OCI-LY1 (cell line): ENCODE results near the gene NPM3.

ENCODE experiments used
- H2AFZ ChIP-seq: fragments of 200-600 bp; sonication (generic), shearing (Covaris generic); 2 replicates; pipeline ENCODE4 v1.6.0; 2014; ENCODE audit warnings: antibody characterized with exemption, mild to moderate bottlenecking, low read length
- H3F3A ChIP-seq: fragments of 200-600 bp; sonication (generic), shearing (Covaris generic); 2 replicates; pipeline ENCODE4 v1.6.0; 2014; ENCODE audit warnings: mild to moderate bottlenecking, antibody characterized with exemption, low read length, moderate library complexity; ENCODE audit not compliant: insufficient read depth
- H3K27ac ChIP-seq: fragments of 200-600 bp; sonication (generic); 2 replicates; pipeline ENCODE4 v1.5.1; 2014; ENCODE audit warnings: low read length, mixed run types, mild to moderate bottlenecking, low read depth; ENCODE audit not compliant: poor library complexity, severe bottlenecking
- H3K27me3 ChIP-seq: fragments of 200-600 bp; sonication (generic); 2 replicates; pipeline ENCODE4 v1.6.0; 2014; ENCODE audit warnings: antibody characterized with exemption, mild to moderate bottlenecking, low read length, moderate library complexity; ENCODE audit not compliant: insufficient read depth
- H3K36me3 ChIP-seq: fragments of 200-600 bp; sonication (generic); 2 replicates; pipeline ENCODE4 v1.6.1; 2014; ENCODE audit warnings: mild to moderate bottlenecking, antibody characterized with exemption, low read length, moderate library complexity, mixed read lengths; ENCODE audit not compliant: insufficient read depth
- H3K4me1 ChIP-seq: fragments of 200-600 bp; sonication (generic); 2 replicates; pipeline ENCODE4 v1.5.1; 2014; ENCODE audit warnings: mild to moderate bottlenecking, low read length, moderate library complexity; ENCODE audit not compliant: insufficient read depth, severe bottlenecking
- H3K4me2 ChIP-seq: fragments of 200-600 bp; sonication (generic), shearing (Covaris generic); 2 replicates; pipeline ENCODE4 v1.6.1; 2014; ENCODE audit warnings: low read length
- H3K4me3 ChIP-seq: fragments of 200-600 bp; sonication (generic); 2 replicates; pipeline ENCODE4 v1.5.1; 2014; ENCODE audit warnings: low read length, low read depth, mild to moderate bottlenecking, mixed read lengths; ENCODE audit not compliant: poor library complexity, severe bottlenecking
- H3K79me2 ChIP-seq: fragments of 200-600 bp; shearing (Covaris generic); 2 replicates; pipeline ENCODE4 v1.6.1; 2016; ENCODE audit warnings: mixed run types, low read length, mixed read lengths; ENCODE audit not compliant: insufficient read depth
- H3K9ac ChIP-seq: fragments of 200-600 bp; sonication (generic), shearing (Covaris generic); 2 replicates; pipeline ENCODE4 v1.6.1; 2014; ENCODE audit warnings: mild to moderate bottlenecking, low read length, mixed read lengths
- H3K9me2 ChIP-seq: fragments of 200-600 bp; sonication (generic), shearing (Covaris generic); 2 replicates; pipeline ENCODE4 v1.6.1; 2014; ENCODE audit warnings: low read depth, mild to moderate bottlenecking, low read length, mixed read lengths
- H3K9me3 ChIP-seq: fragments of 200-600 bp; shearing (Covaris generic); 2 replicates; pipeline ENCODE4 v1.6.1; 2014; ENCODE audit warnings: low read length, mixed read lengths
- H4K20me1 ChIP-seq: fragments of 200-600 bp; sonication (generic), shearing (Covaris generic); 2 replicates; pipeline ENCODE4 v1.6.0; 2016; ENCODE audit warnings: mild to moderate bottlenecking, low read length; ENCODE audit not compliant: insufficient read depth
- CTCF ChIP-seq: fragments of 200-600 bp; sonication (generic), shearing (Covaris generic); IDR thresholded peaks from 2 replicates; pipeline ENCODE4 v1.5.1; 2017; ENCODE audit warnings: mild to moderate bottlenecking, antibody characterized with exemption, low read length, moderate library complexity, mixed read lengths
- EZH2 ChIP-seq: fragments of 200-600 bp; sonication (generic), shearing (Covaris generic); IDR thresholded peaks from 2 replicates; pipeline ENCODE4 v1.8.0; 2017; ENCODE audit warnings: borderline replicate concordance, mixed run types, mild to moderate bottlenecking, antibody characterized with exemption, low read length, moderate library complexity, mixed read lengths

Gene NPM3

DNA sequence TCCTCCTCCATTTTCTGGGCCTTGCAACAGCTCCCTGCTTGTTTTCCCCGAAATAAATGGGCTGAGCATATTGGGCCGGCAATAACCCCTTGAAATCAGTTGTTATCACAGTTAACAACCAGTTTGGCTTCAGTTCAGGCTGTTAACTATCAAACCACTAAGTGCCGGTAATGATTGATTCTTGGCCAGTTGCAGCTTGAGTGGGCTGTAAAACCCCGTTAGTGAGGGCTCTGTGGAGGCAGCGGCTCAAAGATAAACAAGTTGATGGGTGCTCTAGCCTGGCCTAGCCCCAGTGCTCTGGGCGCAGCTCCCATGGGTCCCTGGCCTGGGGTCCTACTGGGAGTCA is 15.7 kb downstream of the NPM3 start:
- Histone ChIP-seq H3K36me3 (no peaks in the 10 kb centered on the region), H3K27ac (no peak overlapping the region), H3K9ac (no peak overlapping the region), H2AFZ (no peak overlapping the region), H3F3A (no peaks in the 10 kb centered on the region), H3K79me2 (no peaks in the 10 kb centered on the region), H3K4me1 (no peaks in the 10 kb centered on the region), H3K27me3 (no peaks in the 10 kb centered on the region), H3K9me3 (no peaks in the 10 kb centered on the region), H3K4me3 (no peak overlapping the region), H3K4me2 (no peak overlapping the region), H4K20me1 (no peaks in the 10 kb centered on the region), H3K9me2 (no peaks in the 10 kb centered on the region)
- TF ChIP-seq EZH2 (no peak), CTCF (no peak)

GRCh38 chr10:101766753-101767599 is 16.3 kb downstream of the NPM3 start:
- no peaks in the 10 kb centered on the region for H3K27me3 ChIP-seq
- no peaks in the 10 kb centered on the region for H3K9me2 ChIP-seq
- H3K9me3 ChIP-seq = no peaks in the 10 kb centered on the region
- no peaks in the 10 kb centered on the region for H3K36me3 ChIP-seq
- H3K4me3 ChIP-seq = no peak overlapping the region
- no peak overlapping the region for H3K27ac ChIP-seq
- H3K9ac ChIP-seq = no peak overlapping the region
- H3F3A ChIP-seq = no peaks in the 10 kb centered on the region
- H3K4me1 ChIP-seq = no peaks in the 10 kb centered on the region
- no peaks in the 10 kb centered on the region for H4K20me1 ChIP-seq
- H2AFZ ChIP-seq = no peak overlapping the region
- H3K4me2 ChIP-seq = no peak overlapping the region
- TF ChIP-seq CTCF (no peak), EZH2 (no peak)
- H3K79me2 ChIP-seq = no peaks in the 10 kb centered on the region

GRCh38 chr10:101766306-101766705 is 16.9 kb downstream of the NPM3 start:
- TF ChIP-seq EZH2 = no peak
- no peak for TF ChIP-seq CTCF
- no peaks in the 10 kb centered on the region for H3K9me2 ChIP-seq
- H3K27me3 ChIP-seq = no peaks in the 10 kb centered on the region
- no peak overlapping the region for H3K9ac ChIP-seq
- H3K4me2 ChIP-seq = no peak overlapping the region
- H4K20me1 ChIP-seq = no peaks in the 10 kb centered on the region
- no peaks in the 10 kb centered on the region for H3K9me3 ChIP-seq
- H2AFZ ChIP-seq = no peak overlapping the region
- no peaks in the 10 kb centered on the region for H3F3A ChIP-seq
- H3K4me1 ChIP-seq = no peaks in the 10 kb centered on the region
- H3K36me3 ChIP-seq = no peaks in the 10 kb centered on the region
- no peak overlapping the region for H3K27ac ChIP-seq
- no peak overlapping the region for H3K4me3 ChIP-seq
- H3K79me2 ChIP-seq = no peaks in the 10 kb centered on the region
